Esophagus muscularis mucosa (tissue), 2 donors: Measurements from ENCODE around the gene PLXNA4.

Experiments used
- EP300 ChIP-seq: sonication (generic); formaldehyde crosslinking; IDR thresholded peaks from one replicate; pipeline ENCODE4 v1.6.1; 2017; ENCODE audit warnings: antibody characterized with exemption
- POLR2A ChIP-seq: fragments of 450-650 bp; IDR thresholded peaks from one replicate; pipeline ENCODE4 v1.6.1; 2017; ENCODE audit warnings: antibody characterized with exemption, moderate library complexity, mild to moderate bottlenecking, low read depth

DNA sequence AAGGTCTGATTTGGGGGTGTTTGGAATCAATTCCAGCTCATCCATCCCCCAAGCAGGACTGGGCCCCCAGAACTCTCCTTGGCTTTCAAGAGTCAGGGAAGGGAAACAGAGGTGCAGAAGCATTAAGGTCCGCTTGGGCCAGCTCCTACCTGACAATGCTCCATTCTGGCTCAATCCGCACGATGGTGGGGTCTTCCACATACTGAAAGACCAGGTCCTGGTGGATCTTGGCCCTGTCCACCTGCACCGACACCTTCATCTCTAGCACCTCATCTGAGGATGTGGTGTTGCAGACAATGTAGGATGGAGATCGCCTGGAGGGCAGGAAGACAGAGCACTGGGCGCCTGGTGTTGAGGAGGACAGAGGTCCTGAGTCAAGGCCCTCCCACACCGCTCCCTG is 391.1 kb downstream of the PLXNA4 start:
- no peak for TF ChIP-seq EP300
- no peak for TF ChIP-seq POLR2A
